Natural killer cell (primary cell): ENCODE measurements around the gene IFT122. TPM values are rescaled to one million over a fixed set of nuclear protein-coding genes. Genes with fewer than 3 reads are reported as not detected.

Experiments
- ATAC-seq, 3 donors: fragments of 150-1000 bp in 2 of 3; fragments of 200-7000 bp in 1 of 3; cut with Tn5 transposase; 1 replicate in 1 of 3; 2 replicates in 2 of 3; pipeline ENCODE4 v1.10.0; 2021; ENCODE audit warnings: mild to moderate bottlenecking in 2 of 3, moderate library complexity in 2 of 3
- DNase-seq, 2 donors: peaks; one replicate each; pipeline versions ENCODE4 v3.0.0 to v3.0.0-alpha.2; 2013 to 2021; ENCODE audit warnings: mixed read lengths in 1 of 2
- H3K27ac ChIP-seq: one replicate; pipeline ENCODE4 v1.5.1; 2013; ENCODE audit warnings: mild to moderate bottlenecking, low read length
- H3K27me3 ChIP-seq: one replicate; pipeline ENCODE4 v1.6.1; 2013; ENCODE audit warnings: low read length; ENCODE audit not compliant: control insufficient read depth, insufficient read depth
- H3K36me3 ChIP-seq: one replicate; pipeline ENCODE4 v1.6.1; 2013; ENCODE audit warnings: low read length; ENCODE audit not compliant: control insufficient read depth, insufficient read depth
- H3K4me1 ChIP-seq: one replicate; pipeline ENCODE4 v1.6.1; 2013; ENCODE audit warnings: low read length; ENCODE audit not compliant: control insufficient read depth, insufficient read depth
- H3K4me3 ChIP-seq: one replicate; pipeline ENCODE4 v1.5.1; 2013; ENCODE audit warnings: low read length
- H3K9me3 ChIP-seq: one replicate; pipeline ENCODE4 v1.6.1; 2013; ENCODE audit warnings: low read length; ENCODE audit not compliant: control insufficient read depth, insufficient read depth
- H3K27ac Mint-ChIP-seq, 2 donors: one replicate each; pipeline ENCODE4 v1.8.0; 2022; ENCODE audit warnings: mild to moderate bottlenecking in 2 of 2, mixed read lengths in 2 of 2, moderate library complexity in 1 of 2
- H3K27me3 Mint-ChIP-seq, 2 donors: one replicate each; pipeline ENCODE4 v1.8.0; 2022; ENCODE audit warnings: low read depth in 2 of 2, mixed read lengths in 2 of 2
- H3K36me3 Mint-ChIP-seq: one replicate; pipeline ENCODE4 v1.8.0; 2022; ENCODE audit warnings: mixed read lengths
- H3K4me1 Mint-ChIP-seq, 2 donors: one replicate each; pipeline ENCODE4 v1.8.0; 2022; ENCODE audit warnings: mixed read lengths in 2 of 2
- H3K4me3 Mint-ChIP-seq: one replicate; pipeline ENCODE4 v1.8.0; 2022; ENCODE audit warnings: mild to moderate bottlenecking, moderate library complexity, mixed read lengths
- H3K9me3 Mint-ChIP-seq, 2 donors: one replicate each; pipeline ENCODE4 v1.8.0; 2022; ENCODE audit warnings: mixed read lengths in 2 of 2
- CTCF ChIP-seq: fragments of 200-600 bp; IDR thresholded peaks from one replicate; pipeline ENCODE4 v1.8.0; 2022; ENCODE audit warnings: antibody characterized with exemption
- WGBS: methylation state at CpG from one replicate; pipeline ENCODE4 v1.1.7; 2013; ENCODE audit warnings: missing lambda C conversion rate; ENCODE audit not compliant: insufficient coverage; 5-methylcytosine and 5-hydroxymethylcytosine counted together
- intact Hi-C: fragments of 100-400 bp; cut with micrococcal nuclease; formaldehyde crosslinking; loops from one replicate; pipeline ENCODE4 v1.14.2; 2022
- total RNA-seq, 4 donors: library from RNA; stranded (reverse); fragments of 120-200 nt in 1 of 4; gene quantifications; one replicate each; pipeline versions ENCODE4 v1.2.3 to v1.2.4, GENCODE V29; 2013 to 2022

Gene IFT122
- total RNA-seq, 3 donors from 2014 or later (not counting 1 experiment from before 2014, with no cell fraction given): 20.7 to 26.6 (median 23.9) TPM

DNA sequence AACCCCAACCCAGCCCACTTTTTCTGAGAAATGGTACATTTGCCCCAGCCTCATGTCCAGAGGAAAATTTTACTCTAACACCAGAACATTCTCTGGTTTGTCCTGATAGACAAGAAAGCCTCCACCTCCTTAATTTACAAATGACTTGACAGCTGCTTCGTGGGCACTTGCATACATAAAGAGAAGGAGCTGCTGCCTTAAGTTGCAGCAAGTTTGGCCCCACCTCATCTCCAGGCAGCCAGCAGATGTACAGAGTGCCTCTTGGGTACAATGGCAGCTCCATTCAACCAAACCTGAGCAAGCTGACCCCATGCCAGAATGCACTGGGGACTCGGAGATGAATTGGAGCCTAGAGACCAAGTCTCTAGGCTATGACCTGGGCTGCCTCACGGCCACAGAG, 96.8 kb downstream of the IFT122 start:
- no peaks in the 10 kb centered on the region for H3K27me3 ChIP-seq
- TF ChIP-seq CTCF: no peak
- Mint-ChIP-seq H3K27me3 (no peaks in the 10 kb centered on the region), H3K27ac (no peak overlapping the region), H3K4me1 (peaks cover 0 to 4% of the 10 kb centered on the region in 2 donors), H3K4me3 (no peak overlapping the region), H3K36me3 (no peaks in the 10 kb centered on the region), H3K9me3 (no peaks in the 10 kb centered on the region)
- DNase-seq (no peak), ATAC-seq (no peak)
- 85% methylated on average over 3 of the region's 3 CpGs for WGBS
- H3K4me1 ChIP-seq: no peaks in the 10 kb centered on the region
- H3K36me3 ChIP-seq: no peaks in the 10 kb centered on the region
- no peak overlapping the region for H3K4me3 ChIP-seq
- H3K27ac ChIP-seq: no peak overlapping the region
- intact Hi-C loops: no loop called here
- H3K9me3 ChIP-seq: no peaks in the 10 kb centered on the region

GRCh38 chr3:129539206-129539605, 99.2 kb downstream of the IFT122 start:
- H3K9me3 Mint-ChIP-seq: no peaks in the 10 kb centered on the region
- H3K27me3 Mint-ChIP-seq: no peaks in the 10 kb centered on the region
- H3K36me3 ChIP-seq: no peaks in the 10 kb centered on the region
- H3K4me3 ChIP-seq: no peak overlapping the region
- TF ChIP-seq CTCF: no peak
- peaks cover 0 to 4% of the 10 kb centered on the region in 2 donors for H3K4me1 Mint-ChIP-seq
- no peaks in the 10 kb centered on the region for H3K36me3 Mint-ChIP-seq
- no peak overlapping the region for H3K4me3 Mint-ChIP-seq
- H3K27me3 ChIP-seq: no peaks in the 10 kb centered on the region
- no peaks in the 10 kb centered on the region for H3K4me1 ChIP-seq
- DNase-seq (no peak), ATAC-seq (no peak)
- H3K27ac Mint-ChIP-seq: no peak overlapping the region
- WGBS: 94% methylated on average over 8 of the region's 8 CpGs
- no peak overlapping the region for H3K27ac ChIP-seq
- intact Hi-C loops: no loop called here
- no peaks in the 10 kb centered on the region for H3K9me3 ChIP-seq

- H3K4me1 ChIP-seq: no peaks in the 10 kb centered on the region
- no peaks in the 10 kb centered on the region for H3K36me3 ChIP-seq
- no peak overlapping the region for H3K27ac ChIP-seq
- DNase-seq (no peak), ATAC-seq (no peak)
- no peaks in the 10 kb centered on the region for H3K27me3 Mint-ChIP-seq
- no peaks in the 10 kb centered on the region for H3K9me3 Mint-ChIP-seq
- H3K27ac Mint-ChIP-seq: no peak overlapping the region
- WGBS: 85% methylated on average over 8 of the region's 11 CpGs
- no peaks in the 10 kb centered on the region for H3K27me3 ChIP-seq
- peaks cover 0 to 4% of the 10 kb centered on the region in 2 donors for H3K4me1 Mint-ChIP-seq
- H3K36me3 Mint-ChIP-seq: no peaks in the 10 kb centered on the region
- no peak overlapping the region for H3K4me3 Mint-ChIP-seq
- no peak for TF ChIP-seq CTCF
- intact Hi-C loops: no loop called here
- H3K4me3 ChIP-seq: no peak overlapping the region
- H3K9me3 ChIP-seq: no peaks in the 10 kb centered on the region
Observed at GRCh38 chr3:129540776-129541516, 100.9 kb downstream of the IFT122 start.

- peaks cover 0 to 4% of the 10 kb centered on the region in 2 donors for H3K4me1 Mint-ChIP-seq
- Histone ChIP-seq H3K27ac (no peak overlapping the region), H3K9me3 (no peaks in the 10 kb centered on the region), H3K4me1 (no peaks in the 10 kb centered on the region), H3K27me3 (no peaks in the 10 kb centered on the region), H3K36me3 (no peaks in the 10 kb centered on the region), H3K4me3 (no peak overlapping the region)
- ATAC-seq (no peak), DNase-seq (no peak)
- H3K36me3 Mint-ChIP-seq: no peaks in the 10 kb centered on the region
- intact Hi-C loops: no loop called here
- TF ChIP-seq CTCF: no peak
- no peaks in the 10 kb centered on the region for H3K27me3 Mint-ChIP-seq
- WGBS: 92% methylated on average over 5 of the region's 5 CpGs
- no peak overlapping the region for H3K27ac Mint-ChIP-seq
- H3K4me3 Mint-ChIP-seq: no peak overlapping the region
- no peaks in the 10 kb centered on the region for H3K9me3 Mint-ChIP-seq
Observed at GRCh38 chr3:129542747-129543146, 102.7 kb downstream of the IFT122 start.
